HG02840 (cell line): ENCODE results near the gene INF2.
"Not testable (repeated sequence)": the region's sequence is repeated elsewhere in the genome, so short reads cannot be mapped to it uniquely, and the experiment has no call there.

Experiments
- ATAC-seq: cut with Tn5 transposase; IDR thresholded peaks from one replicate; pipeline ENCODE4 v1.9.1; 2021; ENCODE audit warnings: mild to moderate bottlenecking, moderate library complexity, moderate number of reproducible peaks; ENCODE audit not compliant: unreplicated experiment, low FRiP score

Gene INF2

GRCh38 chr14:104656014-104656714, 33.3 kb upstream of the INF2 start:
- ATAC-seq, result no peak

- ATAC-seq, result no peak
Observed at GRCh38 chr14:104657101-104657524, 32.3 kb upstream of the INF2 start.

- ATAC-seq, result no peak
Observed at GRCh38 chr14:104657563-104658324, 31.7 kb upstream of the INF2 start.

DNA sequence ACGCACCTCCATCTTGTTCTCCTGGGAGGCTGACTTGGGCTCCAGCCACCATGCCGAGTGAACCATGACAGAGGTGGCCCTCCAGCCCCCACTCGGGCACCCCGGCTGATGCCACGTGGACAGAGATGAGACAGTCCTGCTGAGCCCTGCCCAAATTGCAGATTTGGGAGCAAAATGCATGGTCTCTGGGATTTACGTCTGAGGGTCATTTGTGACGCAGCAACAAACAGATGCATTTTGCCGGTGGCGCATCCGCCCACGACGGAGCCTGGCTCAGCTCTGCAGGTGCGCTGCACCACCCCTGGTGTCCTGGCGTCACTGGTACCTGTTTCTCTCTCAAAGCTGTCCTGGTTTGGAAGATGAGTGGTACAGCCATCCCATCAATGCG, 31.1 kb upstream of the INF2 start:
- ATAC-seq, result no peak

- ATAC-seq, result no peak
Observed at GRCh38 chr14:104659146-104659545, 30.3 kb upstream of the INF2 start.

- ATAC-seq, result no peak
Observed at GRCh38 chr14:104659764-104660523, 29.5 kb upstream of the INF2 start.

- ATAC-seq, result no peak
Observed at GRCh38 chr14:104660597-104660996, 28.8 kb upstream of the INF2 start.

GRCh38 chr14:104661086-104661485, 28.3 kb upstream of the INF2 start:
- ATAC-seq, result no peak

DNA sequence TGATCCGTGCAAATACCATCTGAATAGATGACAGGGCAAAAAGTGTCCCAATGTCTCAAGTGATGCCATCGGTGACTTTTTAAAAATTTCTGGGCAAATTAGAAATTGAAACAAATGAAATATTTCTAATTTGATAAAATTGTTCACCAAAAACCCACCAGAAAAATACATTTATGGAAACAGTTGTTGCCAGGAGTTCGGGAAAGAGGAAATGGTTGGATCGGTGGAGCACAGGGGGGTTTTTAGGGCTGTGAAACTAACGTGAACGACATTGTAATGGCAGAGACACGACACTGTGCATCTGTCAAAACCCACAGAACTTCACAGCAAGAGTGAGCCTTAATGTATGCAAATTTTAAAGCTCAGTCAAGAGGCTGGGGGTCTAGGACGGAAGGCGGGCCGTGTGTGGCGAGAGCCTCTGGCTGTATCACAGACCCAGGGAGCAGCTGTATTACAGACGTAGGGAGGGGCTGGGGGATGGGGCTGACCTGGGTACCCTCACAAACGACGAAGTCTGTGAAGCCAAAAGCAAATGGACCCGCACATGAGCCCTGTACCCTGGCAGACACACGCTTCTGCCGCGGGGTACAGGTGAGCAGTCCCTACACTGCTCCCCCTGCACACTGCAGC, 27.8 kb upstream of the INF2 start:
- not testable (repeated sequence) for ATAC-seq

GRCh38 chr14:104662472-104662871, 26.9 kb upstream of the INF2 start:
- not testable (repeated sequence) for ATAC-seq

DNA sequence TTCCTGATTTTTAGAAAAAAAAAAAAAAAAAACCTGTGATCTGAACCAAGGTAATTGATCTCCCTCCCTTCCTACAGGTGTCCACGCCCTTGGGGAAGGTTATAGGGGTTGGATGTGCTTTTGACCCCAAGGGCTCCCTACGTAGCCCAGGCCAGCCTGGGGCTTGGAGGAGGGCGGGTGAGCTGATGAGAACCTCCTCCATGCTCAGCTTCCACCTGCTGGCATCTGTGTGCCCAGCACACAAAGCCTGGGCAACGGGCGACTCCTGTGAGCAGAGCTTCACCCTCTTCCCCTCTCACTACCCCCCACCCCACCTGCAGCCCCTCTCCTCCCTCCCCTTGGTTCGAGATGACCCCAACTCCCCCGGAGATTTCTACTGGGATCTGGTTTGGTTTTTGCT, 25.3 kb upstream of the INF2 start:
- ATAC-seq, result no peak

- ATAC-seq, result no peak
Observed at GRCh38 chr14:104664588-104664987, 24.8 kb upstream of the INF2 start.

DNA sequence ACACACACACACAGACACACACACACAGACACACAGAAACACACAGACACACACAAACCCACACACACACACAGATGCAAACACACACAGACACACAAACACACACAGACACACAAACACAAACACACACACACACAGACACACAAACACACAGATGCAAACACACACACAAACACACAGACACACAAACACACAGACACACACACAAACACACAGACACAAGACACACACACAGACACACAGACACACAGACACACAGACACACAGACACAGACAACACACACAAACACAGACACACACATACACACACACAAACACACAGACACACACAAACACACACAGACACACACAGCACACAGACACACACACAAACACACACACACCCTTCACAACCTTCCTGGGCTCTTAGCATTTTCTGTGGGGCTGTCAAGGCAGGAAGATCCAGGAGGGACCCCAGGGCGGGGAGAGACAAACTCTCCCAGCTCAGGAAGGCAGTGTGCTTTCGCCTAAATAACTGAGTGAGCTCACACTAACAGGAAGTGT, 24.2 kb upstream of the INF2 start:
- no peak for ATAC-seq

DNA sequence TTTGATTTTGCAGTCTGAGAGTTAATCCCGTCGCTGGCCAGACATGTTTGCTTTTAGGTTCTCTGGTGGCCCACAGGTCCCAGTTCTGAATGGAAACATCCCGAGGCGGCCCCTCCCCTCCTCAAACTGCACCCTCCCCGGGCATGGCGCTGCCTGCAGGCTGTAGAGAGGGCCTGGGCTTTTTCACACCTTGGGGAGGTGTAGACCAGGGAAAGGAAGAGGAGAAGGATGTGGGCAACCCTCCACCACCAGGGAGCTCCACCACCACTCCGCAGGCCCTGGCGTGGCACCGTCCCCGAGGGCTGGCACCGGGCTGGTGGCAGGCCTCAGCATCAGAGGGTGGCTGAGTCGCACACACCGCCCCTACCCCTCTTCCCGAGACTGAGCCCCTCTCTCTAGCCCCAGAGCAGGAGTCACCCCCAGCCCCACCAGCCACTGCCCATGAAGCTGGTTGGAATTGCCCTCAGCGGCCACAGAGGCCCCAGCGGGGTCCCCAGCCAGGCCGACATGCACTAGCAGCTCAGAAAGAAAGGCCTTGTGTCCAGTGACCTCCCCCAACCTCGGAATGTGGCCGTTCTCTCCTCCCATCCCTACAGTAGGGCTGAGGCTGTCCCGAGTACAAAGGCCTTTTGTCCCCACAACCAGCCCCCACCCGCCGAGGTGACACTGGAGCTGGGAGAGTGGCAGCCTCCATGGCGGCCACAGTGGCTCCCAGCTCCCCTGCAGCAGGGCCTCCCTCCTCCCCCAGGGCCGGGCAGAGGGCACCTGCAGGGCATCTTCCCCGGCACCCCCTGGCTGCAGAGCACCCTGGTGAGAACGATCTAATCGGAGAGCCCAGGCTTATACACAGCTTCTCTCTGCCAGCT, 23.5 kb upstream of the INF2 start:
- ATAC-seq, result no peak

DNA sequence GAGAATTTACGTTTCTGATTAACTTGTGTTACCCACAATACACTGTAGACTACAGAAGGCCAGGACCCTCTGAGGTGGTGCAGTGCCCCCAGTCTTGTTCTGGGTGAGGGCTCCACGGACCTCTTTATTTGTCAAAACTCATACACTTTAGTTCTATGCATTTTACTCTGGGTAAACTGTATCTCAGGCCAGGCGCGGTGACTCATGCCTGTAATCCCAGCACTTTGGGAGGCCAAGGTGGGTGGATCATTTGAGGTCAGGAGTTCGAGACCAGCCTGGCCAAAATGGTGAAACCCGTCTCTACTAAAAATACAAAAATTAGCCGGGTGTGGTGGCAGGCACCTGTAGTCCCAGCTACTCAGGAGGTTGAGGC, 22.9 kb upstream of the INF2 start:
- not testable (repeated sequence) for ATAC-seq

GRCh38 chr14:104666981-104667380, 22.4 kb upstream of the INF2 start:
- ATAC-seq, result no peak

DNA sequence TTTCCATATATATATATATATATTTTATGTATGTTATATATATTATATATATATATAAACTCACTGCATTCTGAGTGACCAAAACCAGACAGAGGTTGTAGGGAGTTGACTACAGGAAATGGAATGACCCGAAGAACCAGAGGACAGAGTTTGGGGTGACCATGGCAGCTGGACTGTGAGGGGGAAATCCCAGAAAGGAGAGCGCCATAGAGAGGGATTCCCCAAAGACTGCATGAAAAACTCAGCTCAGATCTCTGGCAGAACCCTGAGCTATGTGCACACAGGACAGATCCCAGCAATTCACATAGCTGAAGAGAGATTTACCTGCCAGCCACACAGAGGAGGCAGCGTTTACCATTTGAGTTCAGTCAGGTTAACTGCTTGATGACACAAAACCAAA, 19.7 kb upstream of the INF2 start:
- no peak for ATAC-seq

GRCh38 chr14:104671330-104671977, 18.0 kb upstream of the INF2 start:
- not testable (repeated sequence) for ATAC-seq

- not testable (repeated sequence) for ATAC-seq
Observed at GRCh38 chr14:104672119-104672518, 17.3 kb upstream of the INF2 start.
